ENCODE measurements around the gene ARHGEF7.
"Not testable (repeated sequence)": the region's sequence is repeated elsewhere in the genome, so short reads cannot be mapped to it uniquely, and the experiment has no call there.

The ARHGEF7 gene

DNA sequence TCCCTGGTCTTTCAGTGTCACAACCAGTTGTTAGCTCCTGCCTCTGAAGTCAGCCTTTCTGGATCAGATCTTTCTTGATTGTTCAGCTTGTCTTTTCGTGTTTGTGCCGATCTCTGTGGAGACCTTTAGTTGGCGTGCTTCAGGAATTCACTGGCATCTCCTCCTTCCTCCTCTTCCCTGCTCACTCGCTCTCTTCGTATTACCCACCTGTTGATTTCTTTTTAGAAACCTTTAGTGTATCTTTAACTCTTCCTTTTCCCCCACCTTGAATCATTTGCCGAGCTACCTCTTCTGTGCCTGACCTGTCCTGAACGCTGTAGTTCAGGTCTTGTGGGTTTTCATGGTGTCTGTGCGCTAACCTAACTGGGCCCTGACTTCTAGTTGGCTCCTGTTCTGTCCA is 141.3 kb downstream of the ARHGEF7 start:
- DNase-seq (ENCODE audit: low spot score): no peak

DNA sequence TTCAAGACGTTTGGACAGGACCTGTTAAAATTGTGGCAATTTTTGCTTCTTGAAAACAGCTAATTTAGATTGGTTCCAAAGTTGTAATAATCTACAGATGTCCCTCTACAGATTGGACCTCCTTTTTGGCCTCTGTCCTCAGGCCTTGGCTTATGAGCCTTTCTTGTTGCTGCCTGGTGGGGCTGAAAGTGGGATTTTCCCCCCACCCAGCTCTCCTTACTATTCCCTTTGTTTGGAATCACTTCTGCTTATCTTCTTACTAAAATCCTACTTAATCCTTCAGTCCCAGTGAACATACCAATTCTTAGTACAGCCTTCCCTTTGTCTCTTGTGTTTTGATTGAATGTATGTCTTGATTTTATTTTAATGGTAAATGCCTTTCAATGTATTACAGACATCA is 141.8 kb downstream of the ARHGEF7 start:
- DNase-seq (ENCODE audit: low spot score): no peak

DNA sequence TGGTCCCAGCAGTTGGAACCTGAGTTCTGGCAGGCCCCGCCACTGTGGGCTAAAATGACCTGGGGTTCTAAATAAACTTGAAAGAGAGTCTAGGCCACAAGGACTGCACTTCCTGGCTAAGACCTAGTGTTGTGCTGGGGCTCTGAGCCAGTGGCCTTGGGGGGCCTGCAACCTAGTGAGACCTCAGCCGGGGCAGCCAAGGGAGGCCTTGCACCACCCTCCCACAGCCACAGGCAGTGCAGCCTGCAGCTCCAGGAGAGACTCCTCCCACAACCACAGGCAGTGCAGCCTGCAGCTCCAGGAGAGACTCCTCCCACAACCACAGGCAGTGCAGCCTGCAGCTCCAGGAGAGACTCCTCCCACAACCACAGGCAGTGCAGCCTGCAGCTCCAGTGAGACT is 142.8 kb downstream of the ARHGEF7 start:
- not testable (repeated sequence) for DNase-seq (ENCODE audit: low spot score)

DNA sequence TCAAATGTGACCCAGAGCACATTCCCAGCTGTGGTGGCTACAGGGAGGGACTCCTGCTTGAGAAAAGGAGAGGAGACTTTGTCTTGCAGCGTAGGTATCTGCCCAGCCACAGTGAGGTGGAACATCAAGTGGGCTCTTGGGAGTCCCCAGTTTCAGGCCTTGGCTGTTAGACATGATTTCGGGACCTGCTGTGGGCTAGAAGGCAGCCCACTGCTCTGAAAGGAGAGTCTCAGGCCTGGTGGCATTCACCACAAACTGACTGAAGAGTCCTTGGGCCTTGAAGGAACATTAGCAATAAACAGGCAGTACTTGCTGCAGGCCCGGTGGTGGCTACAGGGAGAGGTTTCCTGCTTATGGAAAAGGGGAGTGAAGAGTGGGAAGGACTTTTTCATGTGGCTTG is 143.5 kb downstream of the ARHGEF7 start:
- DNase-seq (ENCODE audit: low spot score): no peak

DNA sequence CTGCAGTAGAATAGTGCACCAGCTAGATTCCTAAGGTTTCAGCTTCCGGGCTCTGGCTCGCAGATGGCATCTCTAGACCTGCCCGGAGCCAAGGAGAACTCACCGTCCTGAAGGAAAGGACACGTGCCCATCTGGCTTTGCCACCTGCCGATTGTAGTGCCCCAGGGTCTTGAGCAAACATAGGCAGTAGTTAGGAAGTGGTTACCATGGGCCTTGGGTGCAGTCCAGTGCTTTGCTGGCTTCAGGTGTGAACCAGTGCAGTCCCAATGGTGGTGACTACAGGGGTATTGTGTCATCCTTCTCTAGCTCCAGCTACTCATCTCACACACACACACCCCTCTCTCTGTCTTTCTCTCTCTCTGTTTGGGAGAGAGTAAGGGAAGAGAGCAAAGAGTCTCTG is 143.9 kb downstream of the ARHGEF7 start:
- no peak for DNase-seq (ENCODE audit: low spot score)

DNA sequence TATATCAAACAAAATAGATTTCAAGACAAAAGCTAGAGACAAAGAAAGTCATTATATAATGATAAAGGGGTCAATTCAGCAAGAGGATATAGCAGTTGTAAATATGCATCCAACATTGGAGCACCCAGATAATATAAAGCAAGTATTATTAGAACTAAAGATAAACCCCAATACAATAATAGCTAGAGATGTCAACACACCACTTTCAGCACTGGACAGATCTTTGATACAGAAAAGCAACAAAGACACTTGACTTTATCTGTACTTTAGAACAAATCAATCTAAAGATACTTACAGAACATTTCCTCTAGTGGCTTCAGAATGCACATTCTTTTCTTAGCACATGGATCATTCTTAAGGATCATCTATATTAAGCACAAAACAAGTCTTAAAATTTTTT is 146.2 kb downstream of the ARHGEF7 start:
- no peak for DNase-seq (ENCODE audit: low spot score)

DNA sequence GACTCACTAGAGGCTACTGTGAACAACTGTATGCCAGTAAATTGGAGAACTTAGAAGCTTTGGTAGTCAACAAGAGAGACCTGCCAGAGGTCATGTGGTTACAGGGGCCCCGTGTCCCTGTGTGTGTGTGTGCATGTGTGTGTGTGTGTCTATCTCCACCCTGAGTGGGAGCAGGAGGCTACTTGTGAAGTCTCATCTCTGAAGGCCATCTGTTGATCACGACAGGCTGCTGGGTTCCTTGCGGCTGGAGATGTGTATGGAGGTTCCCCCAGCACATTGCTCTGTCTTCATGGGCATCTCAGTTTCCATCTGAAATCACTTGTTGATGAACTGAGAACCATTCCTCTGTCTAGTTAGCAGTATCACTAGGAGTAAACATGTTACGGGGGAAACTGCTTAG is 147.2 kb downstream of the ARHGEF7 start:
- DNase-seq (ENCODE audit: low spot score): no peak

DNA sequence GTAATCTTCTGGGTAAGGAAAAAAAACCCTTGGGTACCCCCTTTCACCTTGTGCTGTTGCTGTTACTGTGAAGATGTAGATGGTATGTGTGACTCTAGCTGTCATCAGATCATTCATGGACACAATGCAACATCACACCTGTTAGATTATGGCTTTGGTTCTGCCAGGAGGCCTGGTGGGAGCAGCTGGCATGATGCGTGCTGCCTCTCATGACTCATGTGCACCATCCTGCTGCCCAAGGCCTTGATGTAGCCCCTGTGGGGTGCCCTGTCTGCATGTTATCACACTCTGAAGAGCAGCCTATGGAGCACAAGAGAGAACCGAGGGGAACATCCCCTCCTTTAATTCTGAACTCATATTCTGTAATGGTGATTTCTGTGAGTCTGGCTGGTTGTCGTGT is 147.6 kb downstream of the ARHGEF7 start:
- DNase-seq (ENCODE audit: low spot score): no peak

DNA sequence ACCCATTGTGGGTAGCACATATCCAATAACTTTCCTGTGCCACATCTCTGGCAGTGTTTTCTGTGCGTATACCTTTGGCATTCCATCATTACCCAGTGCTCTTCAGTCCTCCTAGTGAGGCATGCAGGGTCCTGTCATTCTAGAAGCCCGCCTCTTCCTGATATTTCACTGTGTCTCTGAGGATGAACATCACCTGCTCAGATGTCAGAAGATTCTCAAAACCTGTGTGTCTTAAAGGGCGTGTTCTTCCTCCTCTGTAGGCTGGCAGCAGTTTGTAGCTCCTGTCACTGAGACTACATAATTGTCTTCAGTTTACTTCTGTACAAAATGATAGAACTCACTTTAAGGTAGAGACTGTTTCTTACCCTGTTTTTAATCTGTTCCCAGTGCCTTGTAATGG is 148.5 kb downstream of the ARHGEF7 start:
- DNase-seq (ENCODE audit: low spot score): no peak

DNA sequence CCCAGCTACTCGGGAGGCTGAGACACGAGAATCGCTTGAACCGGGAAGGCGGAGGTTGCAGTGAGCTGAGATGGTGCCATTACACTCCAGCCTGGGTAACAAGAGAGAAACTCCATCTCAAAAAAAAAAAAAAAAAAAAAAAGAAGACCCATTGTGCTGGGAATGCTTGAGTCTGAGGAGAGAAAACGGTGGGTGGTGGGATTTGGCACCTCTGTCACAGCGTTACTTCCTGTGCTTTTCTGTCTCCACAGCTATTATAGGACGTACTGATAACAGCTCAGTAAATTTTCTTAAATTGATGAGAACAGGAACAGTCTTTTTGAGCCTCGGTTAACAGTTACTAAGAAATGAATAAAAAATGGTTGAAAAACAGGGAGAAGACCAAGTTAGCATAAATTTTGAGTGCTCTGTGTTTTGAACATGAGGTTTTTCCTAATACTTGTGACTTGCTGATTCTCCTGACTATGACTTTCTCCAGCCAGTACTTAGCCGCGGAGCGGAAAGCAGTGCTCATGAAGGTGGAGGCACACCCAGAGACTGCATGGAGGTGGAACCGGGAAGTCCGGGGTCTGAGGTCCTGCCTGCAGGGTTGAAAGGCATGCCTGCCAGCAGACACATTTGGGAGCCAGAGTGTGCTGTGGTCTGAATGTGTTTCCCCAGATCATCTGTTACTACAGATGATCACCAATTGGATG is 150.0 kb downstream of the ARHGEF7 start:
- DNase-seq (ENCODE audit: low spot score): no peak

DNA sequence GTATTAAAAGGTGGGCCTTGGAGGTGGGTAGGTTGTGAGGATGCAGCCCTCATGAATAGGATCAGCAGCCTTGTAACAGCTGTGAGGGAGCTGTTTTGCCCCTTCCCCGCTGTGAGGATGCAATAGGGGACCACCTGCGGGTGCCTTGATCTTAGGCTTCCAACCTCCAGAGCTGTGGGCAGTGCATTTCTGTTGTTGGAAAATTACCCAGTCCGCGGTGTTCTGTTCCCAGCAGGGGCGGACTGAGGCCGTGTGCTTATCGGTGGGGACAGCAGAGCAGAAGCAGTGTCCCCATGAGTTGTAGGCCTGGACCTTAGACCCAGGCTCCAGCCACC is 150.6 kb downstream of the ARHGEF7 start:
- DNase-seq (ENCODE audit: low spot score): no peak

DNA sequence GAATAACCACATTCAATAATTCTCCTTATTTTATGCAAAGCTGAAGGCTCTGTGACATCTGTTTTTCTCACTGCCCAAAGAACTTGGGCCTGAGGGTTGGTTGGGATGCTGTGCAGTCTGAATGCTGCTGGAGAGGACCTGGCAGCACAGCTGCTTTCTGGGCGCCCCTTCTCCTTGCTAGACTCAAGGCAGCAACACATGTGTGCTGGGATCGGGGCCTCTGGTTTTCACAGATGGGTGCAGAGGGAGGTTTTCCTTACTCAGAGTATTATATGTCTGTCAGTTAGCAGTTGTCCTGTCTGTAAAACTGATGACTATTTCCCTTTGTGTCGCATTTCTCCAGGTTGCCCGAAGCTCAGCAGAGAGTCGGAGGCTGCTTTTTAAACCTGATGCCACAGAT is 152.1 kb downstream of the ARHGEF7 start:
- no peak for DNase-seq (ENCODE audit: low spot score)

DNA sequence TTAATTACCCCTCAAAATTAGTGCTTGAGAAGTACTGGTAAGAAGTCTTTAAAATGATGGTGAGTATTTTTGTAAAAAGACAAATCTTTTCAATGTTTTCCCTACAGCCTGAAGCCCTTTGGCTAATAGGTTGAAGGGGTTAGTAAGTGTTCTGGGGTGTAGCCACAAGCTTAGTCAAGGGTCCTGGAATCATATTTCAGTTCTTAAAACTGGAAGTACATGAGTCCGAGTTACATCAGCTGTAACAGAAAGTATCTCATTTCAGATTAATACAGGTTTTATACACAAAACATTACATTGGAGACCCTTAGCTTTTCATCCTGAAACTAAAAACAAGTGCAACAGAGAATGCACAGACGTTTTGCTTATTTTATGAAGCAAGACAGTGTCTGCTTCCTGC is 152.7 kb downstream of the ARHGEF7 start:
- DNase-seq (ENCODE audit: low spot score): no peak

DNA sequence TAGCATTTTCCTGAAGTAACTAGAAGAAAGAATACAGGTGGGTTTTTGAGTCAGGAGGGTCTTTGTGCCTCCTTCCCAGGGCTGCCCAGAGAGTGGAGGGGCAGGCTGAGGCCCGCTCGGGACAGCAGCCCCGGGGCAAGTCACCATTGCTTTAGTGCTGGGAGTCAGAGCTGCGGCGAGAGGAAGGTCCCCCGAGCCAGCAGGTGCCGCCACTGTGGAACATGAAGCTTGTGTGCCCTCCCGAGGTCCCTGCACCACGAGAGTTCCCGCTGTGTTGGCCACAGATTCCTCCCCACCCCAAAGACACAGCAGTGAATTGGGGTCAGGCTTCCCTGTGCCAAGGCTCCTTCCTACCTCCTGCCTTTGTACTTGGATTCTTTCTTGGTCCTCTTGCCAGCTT is 154.4 kb downstream of the ARHGEF7 start:
- DNase-seq (ENCODE audit: low spot score): no peak

DNA sequence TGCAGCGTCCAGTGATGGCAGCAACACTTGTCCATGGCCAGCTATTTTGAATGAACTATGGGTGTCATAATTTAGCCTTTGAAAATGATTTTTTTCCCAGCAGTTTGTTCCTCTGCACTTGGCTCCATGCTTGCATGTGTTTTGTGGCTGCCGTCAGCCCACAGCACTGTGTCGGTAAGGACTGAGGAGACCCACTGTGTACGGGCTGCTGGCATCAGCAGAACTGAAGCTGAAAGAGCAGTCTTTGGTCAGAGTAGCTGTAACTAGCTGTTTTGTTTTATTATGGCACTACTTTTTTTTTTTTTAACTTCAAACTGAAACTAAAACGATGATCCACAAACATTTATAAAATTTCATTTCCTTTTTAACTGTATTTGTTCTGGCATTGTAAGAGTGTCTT is 155.0 kb downstream of the ARHGEF7 start:
- DNase-seq (ENCODE audit: low spot score): no peak

DNA sequence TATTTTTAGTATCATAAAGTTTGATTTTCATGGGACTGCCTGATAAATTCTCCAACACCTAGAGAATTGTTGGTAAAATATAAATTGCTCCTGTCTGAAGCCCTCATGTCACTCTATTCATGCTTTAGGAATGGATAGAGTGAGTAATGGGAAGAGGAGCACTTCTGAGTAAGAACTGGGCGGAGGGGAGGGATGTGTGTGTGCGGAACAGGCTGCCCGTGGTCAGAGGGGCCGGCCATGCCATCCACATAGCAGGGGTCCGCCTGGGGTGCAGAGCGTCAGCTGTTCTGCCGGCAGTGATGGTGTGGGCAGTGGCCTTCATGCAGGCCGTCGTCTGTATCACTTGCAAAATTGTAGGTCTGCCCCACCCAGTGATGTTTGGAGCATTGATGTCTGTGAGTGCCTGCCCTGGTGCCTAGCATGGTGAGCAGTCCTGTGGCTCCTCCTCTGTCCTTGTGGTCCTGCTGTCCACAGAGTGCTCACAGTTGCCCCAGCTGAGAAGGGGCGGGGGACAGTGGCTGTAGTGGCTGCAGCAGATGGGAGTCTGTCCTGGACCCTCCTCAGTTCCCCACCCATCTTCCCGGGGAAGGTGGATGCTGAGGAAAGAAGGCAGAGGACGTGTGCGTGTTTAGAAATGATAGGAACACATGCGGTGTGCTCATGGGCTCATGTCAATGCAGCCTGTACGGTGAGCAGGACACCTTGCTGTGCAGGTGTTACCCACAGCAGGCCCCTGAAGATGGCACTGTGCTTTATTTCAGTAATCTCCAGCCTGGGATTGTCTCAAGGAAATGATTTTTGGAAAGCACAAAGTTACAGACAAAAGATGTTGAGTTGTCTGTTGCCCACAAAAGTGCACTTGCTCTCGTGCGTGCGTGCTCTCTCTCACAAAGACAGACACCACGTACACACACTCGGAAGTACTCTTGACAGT is 155.9 kb downstream of the ARHGEF7 start:
- no peak for DNase-seq (ENCODE audit: low spot score)

DNA sequence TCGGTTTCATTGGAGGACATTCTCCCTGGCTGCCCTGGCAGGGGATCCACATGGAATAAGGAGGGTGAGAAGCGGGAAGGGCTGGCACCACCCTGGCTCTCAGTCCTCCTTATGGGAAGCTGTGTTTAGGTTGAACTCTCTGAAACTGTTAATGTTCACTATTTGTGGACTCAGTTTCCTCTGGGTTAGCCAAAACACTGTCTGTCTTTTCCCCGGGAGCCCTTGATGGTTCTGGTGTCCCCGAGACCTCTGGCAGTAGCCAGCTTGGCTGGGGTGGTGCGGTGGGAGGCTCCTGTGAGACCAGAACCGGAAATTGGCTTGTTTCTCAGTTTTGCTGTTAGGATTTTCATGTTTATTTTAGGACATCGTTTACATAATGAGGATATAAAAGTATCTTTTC is 157.0 kb downstream of the ARHGEF7 start:
- no peak for DNase-seq (ENCODE audit: low spot score)

DNA sequence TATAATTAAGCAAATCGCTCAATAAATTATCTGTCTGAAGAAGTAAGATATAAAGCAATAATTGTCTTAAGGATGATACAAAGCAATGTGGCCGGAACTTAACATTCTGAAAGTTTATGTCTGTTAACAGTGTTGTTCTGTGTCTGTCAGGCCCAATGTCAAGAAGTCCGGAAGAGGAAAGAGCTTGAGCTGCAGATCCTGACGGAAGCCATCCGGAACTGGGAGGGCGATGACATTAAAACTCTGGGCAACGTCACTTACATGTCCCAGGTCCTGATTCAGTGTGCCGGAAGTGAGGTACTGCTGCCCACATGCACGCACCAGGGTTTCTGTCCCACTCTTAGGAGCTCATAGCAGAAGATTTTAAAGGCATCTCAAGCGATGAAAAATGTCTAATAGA is 160.3 kb downstream of the ARHGEF7 start:
- no peak for DNase-seq (ENCODE audit: low spot score)

DNA sequence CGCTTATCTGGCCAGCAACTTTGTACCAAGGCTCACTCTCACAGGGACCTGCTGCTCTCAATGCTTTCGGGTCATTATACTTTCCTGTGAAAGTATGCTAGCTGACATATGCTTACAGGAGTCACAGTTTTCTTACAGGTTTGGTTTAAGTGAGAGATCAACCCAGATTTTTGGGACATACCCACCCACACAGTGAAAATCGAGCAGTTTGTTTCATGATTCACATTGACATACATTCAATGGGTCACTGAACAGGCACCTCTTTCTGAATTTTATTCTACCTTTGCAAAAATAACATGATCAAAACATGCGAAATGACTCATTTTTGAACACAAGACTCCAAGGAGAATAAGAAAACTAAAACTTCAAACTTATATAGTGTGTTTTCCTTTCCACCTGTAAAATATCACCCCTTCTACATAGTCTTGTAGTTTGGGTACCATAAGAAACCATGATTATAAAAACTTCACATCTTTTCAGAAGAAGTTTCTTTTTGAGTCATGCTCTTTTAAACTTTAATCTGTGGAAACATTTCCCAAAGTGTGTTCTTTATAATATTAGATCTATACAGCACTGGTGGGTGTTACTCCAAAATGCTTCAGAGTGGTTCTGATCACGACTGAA is 161.0 kb downstream of the ARHGEF7 start:
- no peak for DNase-seq (ENCODE audit: low spot score)

DNA sequence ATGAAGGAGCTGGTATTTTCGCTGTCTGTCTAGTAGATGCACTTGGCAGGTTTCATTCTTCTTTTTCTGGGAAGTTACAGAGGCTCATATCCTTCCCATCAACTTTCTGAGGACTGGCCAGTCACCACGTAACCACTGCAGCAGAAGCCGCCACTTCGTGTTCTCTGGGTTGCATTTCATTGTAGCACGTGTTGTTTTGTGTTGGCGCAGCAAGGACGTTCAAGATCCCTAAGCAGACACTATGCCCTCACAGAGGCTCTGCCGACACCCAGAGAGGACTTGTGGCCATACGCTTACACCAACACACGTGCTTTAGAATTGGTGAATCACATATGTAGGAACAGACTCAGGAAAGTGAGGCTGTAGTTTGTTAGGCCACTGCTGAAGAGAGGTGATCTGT is 163.1 kb downstream of the ARHGEF7 start:
- no peak for DNase-seq (ENCODE audit: low spot score)

DNA sequence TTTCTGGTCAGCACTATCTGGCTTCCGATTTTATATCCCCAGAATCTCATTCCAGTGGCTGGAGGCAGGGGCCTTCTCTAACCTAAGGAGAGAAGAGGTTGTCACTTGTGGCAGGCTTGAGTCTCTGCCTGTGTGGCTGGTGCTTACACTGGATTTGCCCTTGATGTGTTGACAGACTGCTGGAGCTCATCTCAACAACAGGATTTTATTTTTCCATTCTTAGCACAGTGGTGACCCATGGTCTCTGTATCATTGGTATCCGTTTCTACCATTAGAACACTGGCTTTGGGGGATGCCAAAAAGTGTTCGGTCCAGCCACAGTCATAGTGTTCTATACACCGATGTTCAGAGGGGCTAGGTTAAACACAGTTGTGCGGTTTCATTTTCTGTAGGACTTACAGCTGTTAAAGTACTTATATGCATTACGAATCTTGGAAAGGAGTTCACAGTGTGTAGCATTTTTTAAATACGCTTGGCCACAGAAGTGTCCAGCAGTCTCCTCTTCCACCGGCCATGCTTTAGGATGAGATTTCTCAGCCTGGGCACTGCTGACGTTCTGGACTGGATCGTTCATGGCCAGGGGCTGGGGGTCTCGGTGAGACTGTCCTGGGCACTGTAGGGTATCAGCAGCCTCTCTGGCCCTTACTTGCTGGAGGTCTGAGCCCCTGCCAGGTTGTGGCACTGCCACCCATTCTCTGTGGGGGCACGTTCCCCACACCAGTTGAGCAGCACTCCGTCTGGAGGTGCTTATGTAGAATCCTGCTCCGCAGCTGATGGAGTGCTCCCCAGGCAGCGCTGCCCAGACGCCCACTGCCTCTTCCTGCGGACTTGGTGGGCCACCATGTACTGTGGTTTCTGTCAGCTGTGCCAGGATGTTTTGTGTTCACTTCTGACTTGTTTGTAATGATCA is 163.9 kb downstream of the ARHGEF7 start:
- DNase-seq (ENCODE audit: low spot score): no peak

DNA sequence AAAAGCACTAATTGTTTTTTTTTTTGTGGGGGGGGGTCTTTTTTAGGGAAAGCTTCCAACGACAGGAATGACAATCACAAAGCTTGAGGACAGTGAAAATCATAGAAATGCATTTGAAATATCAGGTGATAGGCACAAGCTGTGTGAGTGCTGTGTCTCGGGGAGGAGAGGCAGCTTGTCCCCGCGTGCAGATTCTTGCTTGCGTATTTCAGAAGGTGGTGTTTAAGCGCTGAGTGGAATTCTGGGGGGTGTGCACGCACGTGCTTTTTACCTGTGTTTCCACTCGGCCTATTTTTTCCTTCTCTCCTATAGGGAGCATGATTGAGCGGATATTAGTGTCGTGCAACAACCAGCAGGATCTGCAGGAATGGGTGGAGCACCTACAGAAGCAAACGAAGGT is 165.1 kb downstream of the ARHGEF7 start:
- no peak for DNase-seq (ENCODE audit: low spot score)
